ENCODE data around the gene FOXA1. TPM values are rescaled to one million over a fixed set of nuclear protein-coding genes. Genes with fewer than 3 reads are reported as not detected.

Gene FOXA1
- total RNA-seq, 1 donor from 2014 or later, result 7.4 TPM

DNA sequence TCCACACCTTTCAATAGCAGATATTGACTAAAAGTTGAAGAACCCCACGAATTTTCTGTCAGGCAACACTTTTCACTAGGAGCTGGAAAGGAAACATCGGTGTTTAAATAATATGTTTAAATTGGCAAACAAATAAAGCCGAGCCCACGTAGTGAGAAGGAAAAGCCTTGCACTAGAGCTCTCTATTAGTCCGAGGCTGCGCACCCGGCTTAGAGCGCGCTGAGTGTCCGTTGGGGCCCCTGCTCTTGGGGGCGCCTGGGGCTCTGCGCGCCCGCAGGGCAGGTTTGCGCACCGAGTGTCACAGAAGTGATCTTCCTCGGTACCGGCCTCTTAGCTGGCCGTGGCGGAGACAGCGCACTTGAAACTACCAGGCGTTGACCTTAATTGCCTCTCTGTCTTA lies 6.8 kb upstream of the FOXA1 start:
- H3K27me3 ChIP-seq (ENCODE audit: control insufficient read depth, insufficient read depth, low read length), result peaks cover 80% of the 10 kb centered on the region

DNA sequence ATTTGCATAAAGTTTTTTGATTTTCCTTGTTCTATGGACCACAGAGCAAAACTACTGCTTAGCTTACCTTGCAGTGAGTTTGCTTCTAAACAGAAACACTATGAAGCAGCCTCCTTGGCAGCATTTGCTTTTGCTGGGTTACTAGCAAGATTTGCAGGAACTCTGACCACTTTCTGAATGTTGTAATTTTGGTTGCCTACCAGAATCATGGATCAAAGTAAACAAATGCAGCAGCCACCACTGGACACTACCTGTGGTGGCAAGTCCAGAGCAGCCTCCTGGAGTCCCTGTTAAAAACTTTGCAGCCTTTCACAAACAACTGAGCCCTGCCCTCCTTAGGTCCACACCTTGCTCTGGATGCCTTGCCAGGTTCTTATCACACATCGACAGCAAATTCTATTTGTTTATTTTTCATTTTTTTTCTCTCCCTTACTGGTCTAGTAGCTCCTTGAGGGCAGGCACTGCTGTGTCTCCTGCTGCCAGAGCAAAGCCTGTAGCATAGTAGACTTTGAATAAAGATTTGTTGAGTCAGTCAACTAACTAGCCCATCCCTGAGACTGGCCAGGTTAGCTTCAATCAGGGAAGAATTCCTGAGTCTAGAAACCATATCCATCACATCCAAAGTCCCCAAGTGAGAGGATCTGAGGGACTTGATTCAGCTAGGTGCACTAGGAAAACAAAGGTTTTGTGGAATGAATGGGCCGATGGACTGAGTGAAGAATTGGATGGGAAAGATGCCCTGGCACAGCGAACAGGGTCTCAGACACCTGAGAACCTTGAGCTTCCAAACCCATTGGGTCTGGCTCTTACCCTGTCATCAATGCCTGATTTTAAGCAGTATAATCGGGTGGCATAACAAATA lies 6.1 kb upstream of the FOXA1 start:
- Histone ChIP-seq H3K4me3 (ENCODE audit: low read depth, low read length) (no peak overlapping the region), H3K36me3 (ENCODE audit: control insufficient read depth, insufficient read depth, low read length) (no peaks in the 10 kb centered on the region), H3K27me3 (ENCODE audit: control insufficient read depth, insufficient read depth, low read length) (peaks cover 82% of the 10 kb centered on the region)
- TF ChIP-seq, protein P1, sequence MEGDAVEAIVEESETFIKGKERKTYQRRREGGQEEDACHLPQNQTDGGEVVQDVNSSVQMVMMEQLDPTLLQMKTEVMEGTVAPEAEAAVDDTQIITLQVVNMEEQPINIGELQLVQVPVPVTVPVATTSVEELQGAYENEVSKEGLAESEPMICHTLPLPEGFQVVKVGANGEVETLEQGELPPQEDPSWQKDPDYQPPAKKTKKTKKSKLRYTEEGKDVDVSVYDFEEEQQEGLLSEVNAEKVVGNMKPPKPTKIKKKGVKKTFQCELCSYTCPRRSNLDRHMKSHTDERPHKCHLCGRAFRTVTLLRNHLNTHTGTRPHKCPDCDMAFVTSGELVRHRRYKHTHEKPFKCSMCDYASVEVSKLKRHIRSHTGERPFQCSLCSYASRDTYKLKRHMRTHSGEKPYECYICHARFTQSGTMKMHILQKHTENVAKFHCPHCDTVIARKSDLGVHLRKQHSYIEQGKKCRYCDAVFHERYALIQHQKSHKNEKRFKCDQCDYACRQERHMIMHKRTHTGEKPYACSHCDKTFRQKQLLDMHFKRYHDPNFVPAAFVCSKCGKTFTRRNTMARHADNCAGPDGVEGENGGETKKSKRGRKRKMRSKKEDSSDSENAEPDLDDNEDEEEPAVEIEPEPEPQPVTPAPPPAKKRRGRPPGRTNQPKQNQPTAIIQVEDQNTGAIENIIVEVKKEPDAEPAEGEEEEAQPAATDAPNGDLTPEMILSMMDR (IDR thresholded peaks at IDR 0.05; ENCODE audit: insufficient read depth, low read length, poor library complexity, severe bottlenecking), result no peak
- no peak for DNase-seq (ENCODE audit: low read depth)

More for the DNA sequence above, 6.8 kb upstream of the FOXA1 start:
- Histone ChIP-seq H3K4me3 (ENCODE audit: low read depth, low read length) (no peak overlapping the region), H3K36me3 (ENCODE audit: control insufficient read depth, insufficient read depth, low read length) (no peaks in the 10 kb centered on the region)
- no peak for DNase-seq (ENCODE audit: low read depth)
- TF ChIP-seq, protein P1 (IDR thresholded peaks at IDR 0.05; ENCODE audit: insufficient read depth, low read length, poor library complexity, severe bottlenecking), result no peak

DNA sequence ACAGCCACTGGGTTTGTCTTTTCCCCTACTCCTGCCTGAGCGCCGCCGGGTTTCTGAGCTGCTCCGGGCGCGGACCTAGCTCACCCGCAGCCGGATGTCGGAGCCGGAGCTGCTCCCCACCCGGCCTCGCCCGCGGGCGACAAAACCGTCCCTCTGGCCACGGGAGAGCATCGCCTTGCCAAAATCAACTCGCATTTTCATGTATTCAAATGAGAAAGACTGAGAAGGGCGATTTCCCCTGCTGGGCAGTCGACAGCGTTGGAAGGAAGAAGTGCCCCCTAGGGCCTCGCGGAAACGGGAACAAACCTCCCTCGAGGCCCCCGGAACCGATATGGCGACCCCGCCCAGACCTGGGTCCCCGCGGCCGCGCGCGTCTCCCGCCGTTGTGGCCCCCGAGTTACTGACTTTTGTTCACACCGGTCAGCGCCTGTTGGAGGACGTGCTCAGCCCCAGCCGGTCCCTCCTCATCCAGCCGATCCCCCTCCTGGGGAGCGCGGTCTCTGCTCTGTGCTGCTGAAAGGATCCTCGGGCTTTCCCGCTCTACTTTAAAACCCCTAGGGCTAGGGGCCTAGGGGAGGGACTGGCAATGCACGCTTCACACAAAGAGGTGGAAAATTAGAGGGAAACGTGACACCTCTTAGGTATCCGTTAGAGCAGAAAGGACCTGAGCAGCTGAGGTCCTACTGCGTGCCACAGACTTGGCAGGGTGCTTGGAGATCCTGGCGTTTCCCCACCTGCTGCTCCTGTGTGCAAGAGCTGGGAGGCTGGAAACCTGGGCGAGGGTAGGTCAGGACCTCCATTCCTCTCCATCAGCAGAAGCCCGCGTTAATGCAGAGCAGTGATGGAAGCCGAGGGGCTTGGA lies 4.7 kb upstream of the FOXA1 start:
- Histone ChIP-seq H3K4me3 (ENCODE audit: low read depth, low read length) (no peak overlapping the region), H3K27me3 (ENCODE audit: control insufficient read depth, insufficient read depth, low read length) (peaks cover 87% of the 10 kb centered on the region), H3K36me3 (ENCODE audit: control insufficient read depth, insufficient read depth, low read length) (no peaks in the 10 kb centered on the region)
- TF ChIP-seq, protein P1 (IDR thresholded peaks at IDR 0.05; ENCODE audit: insufficient read depth, low read length, poor library complexity, severe bottlenecking), result no peak
- no peak for DNase-seq (ENCODE audit: low read depth)

DNA sequence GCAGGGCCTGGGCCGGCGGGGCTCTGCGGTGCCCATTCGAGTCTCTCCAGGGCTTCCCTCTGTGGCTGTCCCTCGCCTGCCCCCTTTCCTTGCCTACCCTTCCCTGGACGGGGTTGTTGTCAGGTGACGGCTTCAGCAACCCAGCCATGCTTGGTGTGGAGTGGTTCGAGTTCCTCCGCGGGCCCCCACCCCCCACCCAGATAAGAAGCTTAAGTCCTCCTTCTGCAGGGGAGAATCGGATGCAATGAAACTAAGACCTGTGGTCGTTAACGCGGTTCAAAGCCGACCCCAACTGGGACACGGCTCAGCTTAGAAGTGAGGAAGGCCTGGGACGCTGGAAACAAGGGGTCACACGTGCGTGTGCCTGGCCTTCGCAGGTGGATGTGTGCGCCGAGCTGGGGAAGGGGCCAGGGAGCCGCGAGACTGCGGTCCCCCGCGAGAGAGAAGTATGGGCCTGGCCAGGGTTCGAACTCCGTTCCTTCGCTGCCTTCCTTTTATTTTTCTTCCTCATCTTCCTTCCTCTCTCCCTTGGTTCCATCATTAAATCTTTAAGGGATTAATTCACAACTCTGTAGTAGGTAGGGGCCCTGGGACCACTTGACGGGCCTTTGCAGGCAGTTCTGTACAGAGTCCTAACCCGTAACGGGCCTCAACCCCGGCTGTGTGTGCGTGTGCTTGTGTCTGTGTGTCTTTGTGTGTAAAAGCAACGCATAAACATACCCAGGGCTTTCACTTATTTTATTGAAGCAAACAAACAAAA lies 3.9 kb upstream of the FOXA1 start:
- H3K27me3 ChIP-seq (ENCODE audit: control insufficient read depth, insufficient read depth, low read length), result peaks cover 84% of the 10 kb centered on the region
- TF ChIP-seq, protein P1 (IDR thresholded peaks at IDR 0.05; ENCODE audit: insufficient read depth, low read length, poor library complexity, severe bottlenecking), result no peak
- no peaks in the 10 kb centered on the region for H3K36me3 ChIP-seq (ENCODE audit: control insufficient read depth, insufficient read depth, low read length)
- DNase-seq (ENCODE audit: low read depth), result no peak
- no peak overlapping the region for H3K4me3 ChIP-seq (ENCODE audit: low read depth, low read length)

DNA sequence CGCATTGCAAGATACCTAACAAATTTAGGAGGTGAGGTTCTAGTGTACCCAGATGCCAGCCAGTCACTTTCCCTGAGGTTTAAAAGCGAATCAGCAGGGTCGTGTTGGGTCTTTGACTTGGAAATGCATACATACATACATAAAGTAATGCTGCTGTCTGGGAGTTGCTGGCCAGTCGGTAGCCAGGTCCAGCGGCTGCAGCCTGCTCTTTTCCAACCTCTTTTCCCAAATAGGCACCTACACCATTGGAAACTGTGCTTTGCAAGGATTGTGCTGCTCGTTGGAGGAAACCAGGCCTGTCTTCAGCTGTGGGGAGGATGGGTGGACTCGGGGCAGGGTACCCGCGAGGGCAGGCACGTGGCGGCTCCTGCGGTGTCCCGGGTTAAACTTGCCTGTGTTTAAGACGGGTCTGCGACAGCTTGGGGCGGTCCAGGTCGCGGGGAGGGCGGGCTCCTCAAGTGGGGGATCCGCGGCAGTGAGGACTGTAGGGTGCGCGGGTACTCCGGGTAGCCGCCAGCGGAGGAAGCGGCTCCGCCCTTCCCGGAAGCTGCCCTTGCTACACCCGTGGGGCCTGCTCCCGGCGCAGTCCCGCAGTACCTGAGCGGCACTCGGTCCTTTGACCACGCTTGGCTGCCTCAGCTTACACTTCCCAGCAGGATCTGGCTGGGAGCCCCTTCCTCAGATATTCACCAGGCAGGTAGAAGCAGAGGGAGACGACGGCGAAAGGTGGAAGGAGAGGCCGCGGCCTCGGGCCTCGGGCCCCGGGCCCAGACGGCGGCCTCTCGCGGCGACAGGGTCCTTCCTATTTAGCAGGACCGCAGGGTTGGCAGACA lies 3.1 kb upstream of the FOXA1 start:
- DNase-seq (ENCODE audit: low read depth), result no peak
- TF ChIP-seq, protein P1 (IDR thresholded peaks at IDR 0.05; ENCODE audit: insufficient read depth, low read length, poor library complexity, severe bottlenecking), result no peak
- no peak overlapping the region for H3K4me3 ChIP-seq (ENCODE audit: low read depth, low read length)
- H3K36me3 ChIP-seq (ENCODE audit: control insufficient read depth, insufficient read depth, low read length), result no peaks in the 10 kb centered on the region
- H3K27me3 ChIP-seq (ENCODE audit: control insufficient read depth, insufficient read depth, low read length), result peaks cover 83% of the 10 kb centered on the region
